ENCODE data around the gene ALX4.

DNA sequence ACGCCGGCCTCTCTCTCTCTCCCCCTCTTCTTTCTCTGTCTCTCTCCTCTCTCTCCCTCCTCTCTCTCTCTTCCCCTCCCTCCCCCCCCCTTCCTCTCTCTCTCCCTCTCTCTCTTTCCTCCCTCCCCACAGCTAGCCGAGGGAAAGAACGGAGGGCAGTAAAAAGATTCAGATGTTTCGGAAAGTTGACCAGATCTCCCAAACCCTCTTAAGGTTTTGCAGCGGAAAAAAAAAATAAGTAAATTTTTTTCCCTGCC, 195 bp upstream of the ALX4 start:
- no peak for TF ChIP-seq POLR2A (IDR thresholded peaks at IDR 0.05)
- TF ChIP-seq, protein P1, sequence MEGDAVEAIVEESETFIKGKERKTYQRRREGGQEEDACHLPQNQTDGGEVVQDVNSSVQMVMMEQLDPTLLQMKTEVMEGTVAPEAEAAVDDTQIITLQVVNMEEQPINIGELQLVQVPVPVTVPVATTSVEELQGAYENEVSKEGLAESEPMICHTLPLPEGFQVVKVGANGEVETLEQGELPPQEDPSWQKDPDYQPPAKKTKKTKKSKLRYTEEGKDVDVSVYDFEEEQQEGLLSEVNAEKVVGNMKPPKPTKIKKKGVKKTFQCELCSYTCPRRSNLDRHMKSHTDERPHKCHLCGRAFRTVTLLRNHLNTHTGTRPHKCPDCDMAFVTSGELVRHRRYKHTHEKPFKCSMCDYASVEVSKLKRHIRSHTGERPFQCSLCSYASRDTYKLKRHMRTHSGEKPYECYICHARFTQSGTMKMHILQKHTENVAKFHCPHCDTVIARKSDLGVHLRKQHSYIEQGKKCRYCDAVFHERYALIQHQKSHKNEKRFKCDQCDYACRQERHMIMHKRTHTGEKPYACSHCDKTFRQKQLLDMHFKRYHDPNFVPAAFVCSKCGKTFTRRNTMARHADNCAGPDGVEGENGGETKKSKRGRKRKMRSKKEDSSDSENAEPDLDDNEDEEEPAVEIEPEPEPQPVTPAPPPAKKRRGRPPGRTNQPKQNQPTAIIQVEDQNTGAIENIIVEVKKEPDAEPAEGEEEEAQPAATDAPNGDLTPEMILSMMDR (IDR thresholded peaks at IDR 0.05): no peak
